Loucy (cell line): ENCODE results near the gene LDB3.

ENCODE experiments used
- EZH2phosphoT487 ChIP-seq: fragments of 200-600 bp; IDR thresholded peaks from 2 replicates; pipeline ENCODE4 v1.6.1; 2018; ENCODE audit warnings: antibody characterized with exemption, mild to moderate bottlenecking, moderate library complexity, borderline replicate concordance
- TF ChIP-seq, protein P1 (sequence below): fragments of 200-600 bp; sonication (generic); conservative IDR thresholded peaks from 2 replicates; pipeline ENCODE4 v1.5.1; 2014; ENCODE audit warnings: mild to moderate bottlenecking, antibody characterized with exemption, low read length

DNA sequence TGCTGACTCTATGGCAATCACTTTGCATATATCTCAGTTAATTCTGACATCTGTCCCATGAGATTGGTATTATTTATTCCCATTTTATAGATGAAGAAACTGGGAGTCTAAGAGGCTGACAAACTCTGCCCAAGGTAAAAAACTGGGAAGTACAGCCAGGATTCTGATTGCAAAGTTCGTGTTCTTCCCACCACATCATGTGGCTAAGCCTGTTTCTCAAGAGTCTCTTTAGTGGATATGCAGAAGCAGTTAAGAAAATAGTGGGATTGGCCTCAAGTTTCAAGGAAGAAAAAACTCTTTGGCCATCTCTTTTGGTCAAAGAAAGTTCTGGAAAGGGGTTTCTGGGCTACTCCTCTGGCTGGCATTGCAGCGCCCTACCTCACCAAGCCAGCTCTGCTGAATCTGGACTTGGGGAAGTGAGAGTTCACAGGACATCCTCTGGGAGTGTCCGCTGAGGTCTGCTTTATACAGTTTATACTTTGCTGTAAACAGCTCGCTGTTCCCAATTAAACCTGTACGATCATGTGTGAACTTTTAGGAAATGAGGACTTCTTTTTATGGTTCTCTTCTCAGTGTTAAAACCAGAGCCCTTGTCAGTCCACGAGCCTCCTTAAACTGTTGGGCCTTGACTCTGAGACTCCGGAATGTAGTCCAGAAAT, 75.9 kb downstream of the LDB3 start:
- no peak for TF ChIP-seq EZH2phosphoT487
- TF ChIP-seq, protein P1, sequence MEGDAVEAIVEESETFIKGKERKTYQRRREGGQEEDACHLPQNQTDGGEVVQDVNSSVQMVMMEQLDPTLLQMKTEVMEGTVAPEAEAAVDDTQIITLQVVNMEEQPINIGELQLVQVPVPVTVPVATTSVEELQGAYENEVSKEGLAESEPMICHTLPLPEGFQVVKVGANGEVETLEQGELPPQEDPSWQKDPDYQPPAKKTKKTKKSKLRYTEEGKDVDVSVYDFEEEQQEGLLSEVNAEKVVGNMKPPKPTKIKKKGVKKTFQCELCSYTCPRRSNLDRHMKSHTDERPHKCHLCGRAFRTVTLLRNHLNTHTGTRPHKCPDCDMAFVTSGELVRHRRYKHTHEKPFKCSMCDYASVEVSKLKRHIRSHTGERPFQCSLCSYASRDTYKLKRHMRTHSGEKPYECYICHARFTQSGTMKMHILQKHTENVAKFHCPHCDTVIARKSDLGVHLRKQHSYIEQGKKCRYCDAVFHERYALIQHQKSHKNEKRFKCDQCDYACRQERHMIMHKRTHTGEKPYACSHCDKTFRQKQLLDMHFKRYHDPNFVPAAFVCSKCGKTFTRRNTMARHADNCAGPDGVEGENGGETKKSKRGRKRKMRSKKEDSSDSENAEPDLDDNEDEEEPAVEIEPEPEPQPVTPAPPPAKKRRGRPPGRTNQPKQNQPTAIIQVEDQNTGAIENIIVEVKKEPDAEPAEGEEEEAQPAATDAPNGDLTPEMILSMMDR = no peak
